SK-N-MC (cell line): ENCODE measurements around the gene ASRGL1.

Experiments used
- EZH2 ChIP-seq: fragments of 200-600 bp; sonication (generic); IDR thresholded peaks from one replicate; pipeline ENCODE4 v1.6.1; 2017; ENCODE audit warnings: antibody characterized with exemption
- POLR2AphosphoS5 ChIP-seq: IDR thresholded peaks from 2 replicates; pipeline ENCODE4 v1.6.1; 2012; ENCODE audit warnings: mild to moderate bottlenecking, low read depth, low read length, borderline replicate concordance

GRCh38 chr11:62344210-62344609 lies 7.0 kb downstream of the ASRGL1 start:
- TF ChIP-seq POLR2AphosphoS5 (no peak), EZH2 (no peak)
